Right lobe of liver (tissue), 6 donors: ENCODE results near the gene TBCD. TPM values are rescaled to one million over a fixed set of nuclear protein-coding genes. Genes with fewer than 3 reads are reported as not detected.
A peak's percentile ranks its signal among the peaks of the same experiment; 100 is the strongest.

ENCODE experiments used
- ATAC-seq, 4 donors: fragments of 200-7000 bp; cut with Tn5 transposase; one replicate each; pipeline ENCODE4 v1.9.1; 2020; ENCODE audit warnings: mild to moderate bottlenecking in 4 of 4, moderate library complexity in 4 of 4
- DNase-seq, 3 donors: peaks; one replicate each; pipeline ENCODE4 v3.0.0-alpha.2; 2020
- H3K27ac ChIP-seq, 3 donors: fragments of 200-600 bp; one replicate each; pipeline ENCODE4 v1.8.0; 2022
- H3K27me3 ChIP-seq, 2 donors: fragments of 200-600 bp; one replicate each; pipeline ENCODE4 v1.8.0; 2022
- H3K36me3 ChIP-seq, 4 donors: fragments of 200-600 bp; sonication (generic) in 1 of 4; one replicate each; pipeline versions ENCODE4 v1.5.1 to v1.8.0; 2017 to 2022; ENCODE audit warnings: control low read depth in 1 of 4
- H3K4me1 ChIP-seq, 4 donors: fragments of 200-600 bp; sonication (generic) in 1 of 4; one replicate each; pipeline versions ENCODE4 v1.5.1 to v1.8.0; 2017 to 2022; ENCODE audit warnings: control low read depth in 1 of 4
- H3K4me3 ChIP-seq, 3 donors: fragments of 200-600 bp; one replicate each; pipeline ENCODE4 v1.8.0; 2022
- H3K9me3 ChIP-seq, 4 donors: fragments of 200-600 bp; sonication (generic) in 1 of 4; one replicate each; pipeline versions ENCODE4 v1.5.1 to v1.8.0; 2017 to 2022; ENCODE audit warnings: control low read depth in 1 of 4
- POLR2A ChIP-seq: fragments of 450-650 bp; IDR thresholded peaks from one replicate; pipeline ENCODE4 v1.6.1; 2017; ENCODE audit warnings: antibody characterized with exemption, mild to moderate bottlenecking
- WGBS: methylation state at CpG from one replicate; pipeline ENCODE4 v1.1.6; 2018; ENCODE audit warnings: low coverage, low lambda C conversion rate; ENCODE audit not compliant: insufficient coverage; ENCODE audit errors: missing lambda C conversion rate; 5-methylcytosine and 5-hydroxymethylcytosine counted together
- intact Hi-C, 2 donors: fragments of 100-400 bp; cut with DNase I; formaldehyde crosslinking; loops; one replicate each; pipeline versions ENCODE4 v1.11.2 to v1.14.1; 2022
- total RNA-seq, 6 experiments: library from RNA; depleted of rRNA in 2 of 6; stranded (reverse); fragments of >200 nt in 2 of 6; fragmentation: NEBNext Ultra II Directional in 3 of 6; extraction: Animal tissue kit (Norgen Biotek cat#: 25700) in 3 of 6; gene quantifications; one replicate each; pipeline versions ENCODE4 v1.1.0 to v1.2.4, GENCODE V29; 2016 to 2023
- TF ChIP-seq, protein P1 (sequence below), 4 donors: fragments of 200-600 bp in 3 of 4; fragments of 450-650 bp in 1 of 4; IDR thresholded peaks; one replicate each; pipeline versions ENCODE4 v1.5.1 to v1.8.0; 2016 to 2022; ENCODE audit warnings: antibody characterized with exemption in 4 of 4, mild to moderate bottlenecking in 2 of 4
- donor health status: DM: no; HTN: yes; CAD: no.
- donor health status: DM: no; HTN: no; CAD: no.
- donor health status: DM: no; HTN: no; CAD: no.
- donor health status: DM: no; HTN: yes; CAD: no.
- donor health status: DM: no; HTN: yes; CAD: no.

The TBCD gene
- total RNA-seq, 6 experiments from 2014 or later, result 28.0 to 55.7 (median 41.3) TPM

DNA sequence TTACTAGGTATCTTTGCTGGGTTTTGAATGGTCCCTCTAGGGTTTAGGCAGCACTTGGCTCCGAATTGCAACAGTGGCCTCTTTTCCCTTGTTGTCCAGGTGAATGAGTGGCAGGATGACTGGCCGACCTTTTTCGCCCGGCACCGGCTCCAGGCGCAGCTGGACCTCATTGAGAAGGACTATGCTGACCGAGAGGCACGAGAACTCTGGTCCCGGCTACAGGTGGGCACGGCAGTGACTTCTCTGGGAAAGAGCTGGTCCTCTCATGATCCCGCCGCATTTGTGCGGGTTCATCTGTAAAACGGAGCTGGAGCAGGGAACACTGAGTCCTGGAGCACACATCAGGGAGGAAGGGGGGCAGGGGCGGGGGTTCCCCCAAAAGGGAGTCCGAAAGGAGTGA lies 3.1 kb upstream of the TBCD start:
- Histone ChIP-seq H3K4me1 (peaks cover 0 to 7% (median 0%) of the 10 kb centered on the region in 4 donors), H3K27me3 (no peaks in the 10 kb centered on the region), H3K36me3 (no peaks in the 10 kb centered on the region), H3K4me3 (no peak overlapping the region), H3K9me3 (no peaks in the 10 kb centered on the region), H3K27ac (no peak overlapping the region)
- peak in 1 of 3 donors; percentile 34 for DNase-seq
- WGBS, result 97% methylated on average over 13 of the region's 16 CpGs
- ATAC-seq, result no peak
- intact Hi-C loops, result no loop called here
- TF ChIP-seq POLR2A, result no peak
- TF ChIP-seq, protein P1, sequence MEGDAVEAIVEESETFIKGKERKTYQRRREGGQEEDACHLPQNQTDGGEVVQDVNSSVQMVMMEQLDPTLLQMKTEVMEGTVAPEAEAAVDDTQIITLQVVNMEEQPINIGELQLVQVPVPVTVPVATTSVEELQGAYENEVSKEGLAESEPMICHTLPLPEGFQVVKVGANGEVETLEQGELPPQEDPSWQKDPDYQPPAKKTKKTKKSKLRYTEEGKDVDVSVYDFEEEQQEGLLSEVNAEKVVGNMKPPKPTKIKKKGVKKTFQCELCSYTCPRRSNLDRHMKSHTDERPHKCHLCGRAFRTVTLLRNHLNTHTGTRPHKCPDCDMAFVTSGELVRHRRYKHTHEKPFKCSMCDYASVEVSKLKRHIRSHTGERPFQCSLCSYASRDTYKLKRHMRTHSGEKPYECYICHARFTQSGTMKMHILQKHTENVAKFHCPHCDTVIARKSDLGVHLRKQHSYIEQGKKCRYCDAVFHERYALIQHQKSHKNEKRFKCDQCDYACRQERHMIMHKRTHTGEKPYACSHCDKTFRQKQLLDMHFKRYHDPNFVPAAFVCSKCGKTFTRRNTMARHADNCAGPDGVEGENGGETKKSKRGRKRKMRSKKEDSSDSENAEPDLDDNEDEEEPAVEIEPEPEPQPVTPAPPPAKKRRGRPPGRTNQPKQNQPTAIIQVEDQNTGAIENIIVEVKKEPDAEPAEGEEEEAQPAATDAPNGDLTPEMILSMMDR (IDR thresholded peaks at IDR 0.05), result no peak

DNA sequence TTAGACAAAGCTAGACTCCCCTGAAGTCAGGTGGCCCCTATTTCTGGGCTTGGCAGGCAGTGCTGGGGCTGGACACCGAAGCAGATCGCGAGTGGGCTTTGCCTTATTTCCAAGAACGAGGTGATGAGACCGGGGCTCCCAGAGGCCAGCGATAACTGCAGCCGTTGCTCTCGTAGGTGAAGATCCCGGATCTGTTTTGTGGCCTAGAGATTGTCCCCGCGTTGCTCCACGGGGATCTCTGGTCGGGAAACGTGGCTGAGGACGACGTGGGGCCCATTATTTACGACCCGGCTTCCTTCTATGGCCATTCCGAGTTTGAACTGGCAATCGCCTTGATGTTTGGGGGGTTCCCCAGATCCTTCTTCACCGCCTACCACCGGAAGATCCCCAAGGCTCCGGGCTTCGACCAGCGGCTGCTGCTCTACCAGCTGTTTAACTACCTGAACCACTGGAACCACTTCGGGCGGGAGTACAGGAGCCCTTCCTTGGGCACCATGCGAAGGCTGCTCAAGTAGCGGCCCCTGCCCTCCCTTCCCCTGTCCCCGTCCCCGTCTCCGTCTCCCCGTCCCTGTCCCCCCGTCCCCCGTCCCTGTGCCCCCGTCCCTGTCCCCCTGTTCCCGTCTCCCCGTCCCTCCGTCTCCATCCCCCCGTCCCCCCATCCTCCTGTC lies 1.5 kb upstream of the TBCD start:
- no peak overlapping the region for H3K4me3 ChIP-seq
- no peaks in the 10 kb centered on the region for H3K27me3 ChIP-seq
- DNase-seq (peak in 1 of 3 donors; percentile 55), ATAC-seq (no peak)
- no peaks in the 10 kb centered on the region for H3K36me3 ChIP-seq
- no peak for TF ChIP-seq POLR2A
- TF ChIP-seq, protein P1 (IDR thresholded peaks at IDR 0.05), result no peak
- no peaks in the 10 kb centered on the region for H3K9me3 ChIP-seq
- intact Hi-C loops, result loop anchor here in 1 of 2 donors (10.0 kb wide), 1 partner anchor 86 kb away; no protein-coding TSS in a partner anchor
- no peak overlapping the region for H3K27ac ChIP-seq
- H3K4me1 ChIP-seq, result peaks cover 0 to 7% (median 0%) of the 10 kb centered on the region in 4 donors
- WGBS, result 93% methylated on average over 28 of the region's 40 CpGs

- H3K27ac ChIP-seq, result peak overlapping the region in 2 of 3 donors; percentile 31 to 55
- H3K36me3 ChIP-seq, result no peaks in the 10 kb centered on the region
- intact Hi-C loops, result loop anchor here in 1 of 2 donors (10.0 kb wide), 1 partner anchor 86 kb away; no protein-coding TSS in a partner anchor
- H3K4me3 ChIP-seq, result peak overlapping the region; percentile 49 to 86 (median 66)
- DNase-seq, result peak in 1 of 3 donors; percentile 42
- no peaks in the 10 kb centered on the region for H3K27me3 ChIP-seq
- H3K4me1 ChIP-seq, result peaks cover 0 to 7% (median 0%) of the 10 kb centered on the region in 4 donors
- WGBS, result 9% methylated on average over 10 of the region's 56 CpGs
- no peak for ATAC-seq
- H3K9me3 ChIP-seq, result no peaks in the 10 kb centered on the region
- TF ChIP-seq, protein P1 (IDR thresholded peaks at IDR 0.05), result no peak
- no peak for TF ChIP-seq POLR2A
These were observed 694 bp upstream of the TBCD start for GRCh38 chr17:82751171-82751570.

GRCh38 chr17:82752371-82753200 lies 721 bp downstream of the TBCD start:
- Histone ChIP-seq H3K27me3 (no peaks in the 10 kb centered on the region), H3K36me3 (no peaks in the 10 kb centered on the region), H3K9me3 (no peaks in the 10 kb centered on the region), H3K27ac (peak overlapping the region in 1 of 3 donors; percentile 61), H3K4me1 (peaks cover 0 to 7% (median 0%) of the 10 kb centered on the region in 4 donors), H3K4me3 (peak overlapping the region; percentile 86 to 96 (median 89))
- WGBS, result 4% methylated on average over 8 of the region's 72 CpGs
- DNase-seq (peak in 2 of 3 donors; percentile 45 to 58), ATAC-seq (peak; percentile 0 to 9 (median 2))
- TF ChIP-seq POLR2A, result no peak
- TF ChIP-seq, protein P1 (IDR thresholded peaks at IDR 0.05), result no peak
- intact Hi-C loops, result loop anchor here in 1 of 2 donors (10.0 kb wide), 1 partner anchor 88 kb away; no protein-coding TSS in a partner anchor
